Sigmoid colon (tissue), 7 donors: ENCODE measurements around the gene ZSCAN9. TPM values are rescaled to one million over a fixed set of nuclear protein-coding genes. Genes with fewer than 3 reads are reported as not detected.

Experiments
- DNase-seq: peaks from one replicate; pipeline ENCODE4 v3.0.0-alpha.2; 2019
- H3K27ac ChIP-seq, 4 donors: fragments of 200-600 bp; sonication (generic); one replicate each; pipeline ENCODE4 v1.5.1; 2016 to 2019; ENCODE audit warnings: mild to moderate bottlenecking in 1 of 4
- H3K27me3 ChIP-seq, 3 donors: fragments of 200-600 bp; sonication (generic); one replicate each; pipeline ENCODE4 v1.5.1; 2019; ENCODE audit warnings: mild to moderate bottlenecking in 1 of 3
- H3K36me3 ChIP-seq, 4 donors: fragments of 200-600 bp; sonication (generic); one replicate each; pipeline ENCODE4 v1.5.1; 2016 to 2019
- H3K4me1 ChIP-seq, 4 donors: fragments of 200-600 bp; sonication (generic); one replicate each; pipeline ENCODE4 v1.5.1; 2017 to 2019
- H3K4me3 ChIP-seq, 4 donors: fragments of 200-600 bp; sonication (generic); one replicate each; pipeline ENCODE4 v1.5.1; 2017 to 2019; ENCODE audit warnings: mild to moderate bottlenecking in 2 of 4, moderate library complexity in 1 of 4
- H3K9me3 ChIP-seq, 4 donors: fragments of 200-600 bp in 3 of 4; sonication (generic) in 3 of 4; one replicate each; pipeline versions ENCODE4 v1.5.1 to v1.6.1; 2013 to 2019
- EP300 ChIP-seq, 4 donors: sonication (generic); formaldehyde crosslinking; IDR thresholded peaks; one replicate each; pipeline ENCODE4 v1.6.1; 2017; ENCODE audit warnings: antibody characterized with exemption in 4 of 4
- POLR2A ChIP-seq, 2 donors: fragments of 450-650 bp; IDR thresholded peaks; one replicate each; pipeline ENCODE4 v1.6.1; 2016; ENCODE audit warnings: antibody characterized with exemption in 2 of 2, mild to moderate bottlenecking in 2 of 2, moderate library complexity in 2 of 2
- POLR2AphosphoS5 ChIP-seq, 4 donors: sonication (generic); formaldehyde crosslinking; IDR thresholded peaks; one replicate each; pipeline ENCODE4 v1.6.1; 2017; ENCODE audit warnings: antibody characterized with exemption in 4 of 4
- WGBS, 2 donors: extraction: QIAGEN DNeasy Blood & Tissue Kit; methylation state at CpG; one replicate each; pipeline ENCODE4 v1.1.7; 2013; 5-methylcytosine and 5-hydroxymethylcytosine counted together
- intact Hi-C: fragments of 100-400 bp; cut with DNase I; formaldehyde crosslinking; loops from one replicate; pipeline ENCODE4 v1.15.1; 2023
- polyA plus RNA-seq, 3 donors: library from polyadenylated mRNA; stranded (reverse); fragments of 200-250 nt; gene quantifications; one replicate each; pipeline ENCODE4 v1.2.3, GENCODE V29; 2013
- total RNA-seq, 4 donors: library from RNA; depleted of rRNA; stranded (reverse); fragments of >200 nt; gene quantifications; one replicate each; pipeline ENCODE4 v1.1.0, GENCODE V29; 2016
- TF ChIP-seq, protein P1 (sequence below), 4 experiments: fragments of 450-650 bp in 3 of 4; fragments of 200-600 bp in 1 of 4; IDR thresholded peaks; one replicate each; pipeline ENCODE4 v1.5.1; 2016 to 2019; ENCODE audit warnings: antibody characterized with exemption in 4 of 4, mild to moderate bottlenecking in 3 of 4, moderate library complexity in 2 of 4
- donor health status: healthy with polysubstance abuse.
- donor health status: Bipolar disorder and iron deficiency.
- donor health status: healthy.

The ZSCAN9 gene
- total and polyA plus RNA-seq, 7 donors: 1.8 to 15.1 (median 14.0) TPM

DNA sequence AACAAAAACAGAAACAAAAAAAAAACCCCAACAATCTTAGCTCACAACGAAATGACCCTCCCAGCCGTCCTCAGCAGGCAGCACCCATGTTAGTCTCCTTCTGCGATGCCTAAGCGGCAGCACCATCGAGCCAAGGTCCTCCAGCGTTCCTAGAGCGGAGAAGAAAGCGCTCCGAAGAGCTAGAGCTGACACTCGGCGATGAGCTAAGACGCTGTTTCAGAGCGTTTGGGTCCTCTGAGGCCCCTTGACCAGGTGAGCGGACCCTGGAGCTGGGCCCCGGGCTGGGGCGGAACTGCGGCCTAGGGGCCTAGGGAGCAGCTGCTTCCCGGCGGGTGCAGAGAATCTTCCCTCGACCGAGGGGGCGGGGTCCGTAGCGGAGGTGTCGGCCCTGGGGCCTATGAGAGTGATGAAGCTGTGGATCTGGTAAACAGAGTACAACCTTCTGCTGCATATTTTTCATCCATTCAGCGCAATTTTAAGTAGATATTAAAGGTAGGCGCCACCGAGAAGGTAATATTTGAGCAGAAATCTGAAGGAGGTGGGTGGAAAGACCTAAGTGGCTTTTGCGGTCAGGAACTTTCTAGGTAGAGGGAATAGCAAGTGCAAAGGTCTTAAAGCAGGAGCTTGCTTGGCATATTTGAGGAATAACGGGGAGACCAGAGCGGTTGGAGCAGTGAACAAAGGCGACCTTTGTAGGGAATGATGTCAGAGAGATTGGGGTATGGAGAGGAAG, 42.1 kb downstream of the ZSCAN9 start, which contains the start of gene ZSCAN26:
Gene ZSCAN26 (plus strand): TSS at position 182 of the 733 bp plus-strand sequence. CDS start 4,777 bp downstream, outside the sequence.
- WGBS, 2 donors: 0% methylated on average over 32 of the region's 32 CpGs
- intact Hi-C loops: loop anchor here (5.0 kb wide), 2 partner anchors 70 to 130 kb away; partner anchors contain the start of gene ZSCAN31

DNA sequence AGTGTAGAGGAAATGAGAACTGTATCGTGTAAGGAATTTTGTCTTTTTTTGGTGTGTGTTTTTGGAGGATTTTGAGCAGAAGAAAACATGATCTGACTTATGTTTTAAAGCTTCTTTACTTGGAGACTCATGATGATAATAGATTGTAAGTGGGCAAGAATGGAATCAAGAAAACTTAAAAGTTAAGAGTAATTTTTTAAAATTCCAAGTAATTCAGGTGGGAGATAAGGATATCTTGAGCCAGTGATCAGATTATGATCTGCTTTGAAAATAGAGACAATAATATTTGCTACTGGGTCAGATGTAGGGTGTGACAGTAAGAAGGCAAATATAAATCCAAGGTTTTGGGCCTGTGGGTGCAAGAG, 42.6 kb downstream of the ZSCAN9 start:
- Histone ChIP-seq H3K9me3 (no peaks in the 10 kb centered on the region), H3K4me3 (peak overlapping the region; percentile 68 to 80 (median 73)), H3K27ac (peak overlapping the region; percentile 83 to 91 (median 88)), H3K4me1 (peaks cover 0 to 32% (median 22%) of the 10 kb centered on the region in 4 donors), H3K36me3 (peaks cover 0 to 12% (median 10%) of the 10 kb centered on the region in 4 donors), H3K27me3 (no peaks in the 10 kb centered on the region)
- 3 to 4% methylated on average over 1 of the region's 1 CpG for WGBS, 2 donors
- TF ChIP-seq EP300 (IDR thresholded peaks at IDR 0.05): no peak
- no peak for TF ChIP-seq POLR2AphosphoS5 (IDR thresholded peaks at IDR 0.05)
- no peak for TF ChIP-seq POLR2A (IDR thresholded peaks at IDR 0.05)
- TF ChIP-seq, protein P1, sequence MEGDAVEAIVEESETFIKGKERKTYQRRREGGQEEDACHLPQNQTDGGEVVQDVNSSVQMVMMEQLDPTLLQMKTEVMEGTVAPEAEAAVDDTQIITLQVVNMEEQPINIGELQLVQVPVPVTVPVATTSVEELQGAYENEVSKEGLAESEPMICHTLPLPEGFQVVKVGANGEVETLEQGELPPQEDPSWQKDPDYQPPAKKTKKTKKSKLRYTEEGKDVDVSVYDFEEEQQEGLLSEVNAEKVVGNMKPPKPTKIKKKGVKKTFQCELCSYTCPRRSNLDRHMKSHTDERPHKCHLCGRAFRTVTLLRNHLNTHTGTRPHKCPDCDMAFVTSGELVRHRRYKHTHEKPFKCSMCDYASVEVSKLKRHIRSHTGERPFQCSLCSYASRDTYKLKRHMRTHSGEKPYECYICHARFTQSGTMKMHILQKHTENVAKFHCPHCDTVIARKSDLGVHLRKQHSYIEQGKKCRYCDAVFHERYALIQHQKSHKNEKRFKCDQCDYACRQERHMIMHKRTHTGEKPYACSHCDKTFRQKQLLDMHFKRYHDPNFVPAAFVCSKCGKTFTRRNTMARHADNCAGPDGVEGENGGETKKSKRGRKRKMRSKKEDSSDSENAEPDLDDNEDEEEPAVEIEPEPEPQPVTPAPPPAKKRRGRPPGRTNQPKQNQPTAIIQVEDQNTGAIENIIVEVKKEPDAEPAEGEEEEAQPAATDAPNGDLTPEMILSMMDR (IDR thresholded peaks at IDR 0.05): no peak
- intact Hi-C loops: loop anchor here (5.0 kb wide), 2 partner anchors 70 to 130 kb away; partner anchors contain the start of gene ZSCAN31
- no peak for DNase-seq

More for the DNA sequence above, 42.1 kb downstream of the ZSCAN9 start, which contains the start of gene ZSCAN26:
- Histone ChIP-seq H3K36me3 (peaks cover 0 to 7% (median 5%) of the 10 kb centered on the region in 4 donors), H3K27ac (peak within 1 kb of the TSS; percentile 83 to 91 (median 88)), H3K4me3 (peak within 1 kb of the TSS; percentile 68 to 80 (median 73)), H3K9me3 (no peaks in the 10 kb centered on the region), H3K4me1 (peaks cover 0 to 32% (median 22%) of the 10 kb centered on the region in 4 donors), H3K27me3 (no peaks in the 10 kb centered on the region)
- TF ChIP-seq, protein P1 (IDR thresholded peaks at IDR 0.05): no peak
- TF ChIP-seq POLR2AphosphoS5 (IDR thresholded peaks at IDR 0.05) (peak; percentile 61 to 79 (median 69)), POLR2A (IDR thresholded peaks at IDR 0.05) (peak; percentile 52 to 55)
- DNase-seq: peak; percentile 90

DNA sequence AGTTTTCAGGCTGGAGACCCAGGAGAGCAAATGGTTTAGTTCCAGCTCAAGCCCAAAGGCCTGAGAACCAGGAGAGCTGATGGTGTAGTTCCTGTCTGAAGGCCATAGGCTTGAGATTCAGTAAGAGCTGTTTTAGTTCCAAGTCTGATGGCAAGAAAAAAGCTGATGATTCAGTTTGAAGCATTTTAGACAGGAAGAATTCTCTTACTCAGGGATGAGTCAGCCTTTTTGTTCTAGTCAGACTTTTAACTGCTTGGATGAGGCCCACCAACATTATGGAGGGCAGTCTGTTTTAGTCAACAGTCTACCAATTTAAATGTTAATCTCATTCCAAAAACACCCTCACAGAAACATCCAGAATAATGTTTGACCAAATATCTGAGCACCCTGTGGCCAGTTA, 44.4 kb downstream of the ZSCAN9 start:
- H3K9me3 ChIP-seq: no peaks in the 10 kb centered on the region
- no peak for TF ChIP-seq POLR2AphosphoS5 (IDR thresholded peaks at IDR 0.05)
- TF ChIP-seq, protein P1 (IDR thresholded peaks at IDR 0.05): no peak
- TF ChIP-seq EP300 (IDR thresholded peaks at IDR 0.05): no peak
- no peak for TF ChIP-seq POLR2A (IDR thresholded peaks at IDR 0.05)
- intact Hi-C loops: loop anchor here (5.0 kb wide), 2 partner anchors 68 to 132 kb away; partner anchors contain the start of gene ZSCAN31
- DNase-seq: no peak
- no peak overlapping the region for H3K4me3 ChIP-seq
- peaks cover 7 to 29% (median 21%) of the 10 kb centered on the region in 4 donors for H3K36me3 ChIP-seq
- no peaks in the 10 kb centered on the region for H3K27me3 ChIP-seq
- H3K27ac ChIP-seq: peak overlapping the region in 1 of 4 donors; percentile 36
- H3K4me1 ChIP-seq: peaks cover 0 to 32% (median 22%) of the 10 kb centered on the region in 4 donors

DNA sequence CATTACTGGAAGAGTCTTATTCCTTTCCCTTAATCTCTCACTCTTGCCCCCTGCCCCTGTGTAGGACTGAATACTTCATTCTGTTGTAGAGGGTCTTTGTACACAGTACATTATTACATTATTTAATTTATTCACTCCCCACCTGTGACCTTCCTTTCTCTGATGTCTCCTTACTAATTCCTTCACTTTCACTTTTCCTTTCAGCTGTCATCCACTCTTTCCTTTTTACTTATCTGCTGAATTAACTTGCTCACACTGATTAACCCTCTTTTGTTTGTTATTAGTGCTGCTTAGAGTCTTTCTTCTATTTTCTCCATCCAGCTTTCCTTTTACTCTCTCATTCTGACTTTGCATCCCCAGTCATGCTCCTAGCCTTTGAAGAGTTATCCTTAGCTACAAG, 49.8 kb downstream of the ZSCAN9 start:
- H3K9me3 ChIP-seq: no peaks in the 10 kb centered on the region
- no peaks in the 10 kb centered on the region for H3K27me3 ChIP-seq
- no peak overlapping the region for H3K27ac ChIP-seq
- no peak overlapping the region for H3K4me3 ChIP-seq
- no peak for DNase-seq
- peaks cover 0 to 6% (median under 1%) of the 10 kb centered on the region in 4 donors for H3K4me1 ChIP-seq
- intact Hi-C loops: no loop called here
- TF ChIP-seq POLR2AphosphoS5 (IDR thresholded peaks at IDR 0.05): no peak
- no peak for TF ChIP-seq EP300 (IDR thresholded peaks at IDR 0.05)
- TF ChIP-seq, protein P1 (IDR thresholded peaks at IDR 0.05): no peak
- TF ChIP-seq POLR2A (IDR thresholded peaks at IDR 0.05): no peak
- peaks cover 11 to 60% (median 38%) of the 10 kb centered on the region in 4 donors for H3K36me3 ChIP-seq
